IMR-90 (cell line): ENCODE data around the gene ELFN1. TPM values are rescaled to one million over a fixed set of nuclear protein-coding genes. Genes with fewer than 3 reads are reported as not detected.

Source experiments
- ATAC-seq: fragments of 200-7000 bp; cut with Tn5 transposase; 2 replicates; pipeline ENCODE4 v1.9.1; 2020; ENCODE audit warnings: low read depth, mild to moderate bottlenecking, moderate library complexity
- BruUV-seq: library from RNA; stranded (reverse); fragments of 400-500 nt; replicated peaks from 2 replicates; lab custom pipeline; 2021; lab: Mats Ljungman, UMichigan
- CTCF ChIA-PET: fragments of 300-600 bp; formaldehyde crosslinking; extraction: SDS; loops from one replicate; lab custom pipeline; 2021; ENCODE audit warnings: antibody characterized with exemption; lab: Yijun Ruan, JAX
- POLR2A ChIA-PET: fragments of 300-600 bp; sonication (Branson Sonifier 250); formaldehyde crosslinking; loops from one replicate; lab custom pipeline; 2022; ENCODE audit warnings: antibody characterized with exemption; ENCODE audit not compliant: unreplicated experiment; lab: Charles Lee
- DNase-seq: peaks from one replicate; pipeline ENCODE4 v3.0.0; 2013
- H2AFZ ChIP-seq: replicated peaks from 2 replicates; pipeline ENCODE3; 2013; ENCODE audit warnings: low read length, mild to moderate bottlenecking; ENCODE audit not compliant: poor library complexity
- H2AK5ac ChIP-seq: 2 replicates; pipeline ENCODE4 v1.6.1; 2013; ENCODE audit warnings: low read depth, low read length, inconsistent platforms
- H2AK9ac ChIP-seq: replicated peaks from 2 replicates; pipeline ENCODE3; 2013; ENCODE audit warnings: mild to moderate bottlenecking, low read depth, low read length, moderate library complexity; ENCODE audit not compliant: poor library complexity
- H2BK120ac ChIP-seq: 2 replicates; pipeline ENCODE4 v1.6.1; 2013; ENCODE audit warnings: low read depth, low read length, inconsistent platforms
- H2BK15ac ChIP-seq: 3 replicates; pipeline ENCODE4 v1.6.1; 2013; ENCODE audit warnings: low read depth, low read length, inconsistent platforms
- H2BK20ac ChIP-seq: 2 replicates; pipeline ENCODE4 v1.6.1; 2013; ENCODE audit warnings: low read depth, mild to moderate bottlenecking, inconsistent platforms, low read length, moderate library complexity
- H2BK5ac ChIP-seq: 2 replicates; pipeline ENCODE4 v1.6.1; 2013; ENCODE audit warnings: mild to moderate bottlenecking, low read depth, low read length, inconsistent platforms; ENCODE audit not compliant: poor library complexity, severe bottlenecking
- H3K14ac ChIP-seq: replicated peaks from 2 replicates; pipeline ENCODE4 v1.6.1; 2013; ENCODE audit warnings: low read depth, low read length, inconsistent platforms
- H3K18ac ChIP-seq: 2 replicates; pipeline ENCODE4 v1.6.1; 2013; ENCODE audit warnings: low read depth, low read length, control low read depth
- H3K23ac ChIP-seq: 2 replicates; pipeline ENCODE4 v1.6.1; 2013; ENCODE audit warnings: low read depth, low read length, inconsistent platforms
- H3K27ac ChIP-seq: 2 replicates; pipeline ENCODE4 v1.5.1; 2013; ENCODE audit warnings: mild to moderate bottlenecking, control low read depth, low read length; ENCODE audit not compliant: insufficient read depth
- H3K27me3 ChIP-seq: 2 replicates; pipeline ENCODE4 v1.6.1; 2013; ENCODE audit warnings: low read length; ENCODE audit not compliant: control insufficient read depth, insufficient read depth
- H3K36me3 ChIP-seq: 2 replicates; pipeline ENCODE4 v1.6.1; 2013; ENCODE audit warnings: low read length, mixed read lengths; ENCODE audit not compliant: control insufficient read depth, insufficient read depth
- H3K4ac ChIP-seq: 2 replicates; pipeline ENCODE4 v1.6.1; 2013; ENCODE audit warnings: low read depth, low read length, inconsistent platforms
- H3K4me1 ChIP-seq: 2 replicates; pipeline ENCODE4 v1.6.1; 2013; ENCODE audit warnings: low read length, mixed read lengths; ENCODE audit not compliant: control insufficient read depth, insufficient read depth
- H3K4me2 ChIP-seq: 2 replicates; pipeline ENCODE4 v1.6.1; 2013; ENCODE audit warnings: low read depth, mild to moderate bottlenecking, control low read depth, low read length, moderate library complexity
- H3K4me3 ChIP-seq: 2 replicates; pipeline ENCODE4 v1.5.1; 2013; ENCODE audit warnings: low read depth, mild to moderate bottlenecking, control low read depth, low read length, moderate library complexity; ENCODE audit not compliant: insufficient read depth
- H3K56ac ChIP-seq: 2 replicates; pipeline ENCODE4 v1.6.1; 2013; ENCODE audit warnings: low read length, inconsistent platforms; ENCODE audit not compliant: insufficient read depth; ENCODE audit errors: extremely low read depth
- H3K79me1 ChIP-seq, 2 experiments: 2 replicates each; pipeline ENCODE4 v1.6.1; 2013; ENCODE audit warnings: low read length in 2 of 2, inconsistent platforms in 1 of 2, low read depth in 1 of 2
- H3K9ac ChIP-seq: 2 replicates; pipeline ENCODE4 v1.6.1; 2013; ENCODE audit warnings: low read depth, low read length, control low read depth
- H3K9me1 ChIP-seq: 2 replicates; pipeline ENCODE4 v1.6.1; 2013; ENCODE audit warnings: low read length, inconsistent platforms; ENCODE audit not compliant: insufficient read depth
- H3K9me3 ChIP-seq: 2 replicates; pipeline ENCODE4 v1.6.1; 2013; ENCODE audit warnings: low read length; ENCODE audit not compliant: control insufficient read depth, insufficient read depth
- H4K20me1 ChIP-seq: 2 replicates; pipeline ENCODE4 v1.6.1; 2013; ENCODE audit warnings: low read length, inconsistent platforms; ENCODE audit not compliant: insufficient read depth
- H4K5ac ChIP-seq: 2 replicates; pipeline ENCODE4 v1.6.1; 2013; ENCODE audit warnings: mild to moderate bottlenecking, low read depth, low read length, control low read depth
- H4K8ac ChIP-seq, 2 experiments: 2 replicates each; pipeline ENCODE4 v1.6.1; 2013; ENCODE audit warnings: low read depth in 2 of 2, low read length in 2 of 2, control low read depth in 1 of 2, inconsistent platforms in 1 of 2
- H4K91ac ChIP-seq: 2 replicates; pipeline ENCODE4 v1.6.1; 2013; ENCODE audit warnings: low read depth, low read length, inconsistent platforms; ENCODE audit not compliant: insufficient read depth
- CHD1 ChIP-seq: IDR thresholded peaks from 2 replicates; pipeline ENCODE4 v1.6.1; 2012; ENCODE audit warnings: low read depth, low read length, improper control_type of control experiment
- MAFK ChIP-seq: IDR thresholded peaks from 2 replicates; pipeline ENCODE4 v1.6.1; 2012; ENCODE audit warnings: low read depth, low read length, improper control_type of control experiment
- MAZ ChIP-seq: IDR thresholded peaks from 2 replicates; pipeline ENCODE4 v1.6.1; 2012; ENCODE audit warnings: low read depth, mild to moderate bottlenecking, low read length, improper control_type of control experiment, moderate library complexity, borderline replicate concordance
- RCOR1 ChIP-seq: IDR thresholded peaks from 2 replicates; pipeline ENCODE4 v1.6.1; 2012; ENCODE audit warnings: mild to moderate bottlenecking, low read length, improper control_type of control experiment; ENCODE audit not compliant: insufficient replicate concordance
- WGBS, 2 experiments: methylation state at CpG; one replicate each; pipeline versions ENCODE4 v1.1.5 to v1.1.7; 2013; ENCODE audit warnings: missing lambda C conversion rate in 2 of 2; ENCODE audit not compliant: insufficient read length in 1 of 2; ENCODE audit errors: extremely low coverage in 2 of 2; 5-methylcytosine and 5-hydroxymethylcytosine counted together
- dilution Hi-C: fragments of 300-500 bp; cut with HindIII; formaldehyde crosslinking; loops from one replicate; pipeline ENCODE4 v1.14.3; 2018; ENCODE audit warnings: low sequenced_read_pairs; ENCODE audit not compliant: unreplicated experiment
- in situ Hi-C: fragments of 300-500 bp; cut with MboI; formaldehyde crosslinking; loops from 3 replicates; pipeline ENCODE4 v1.14.3; 2019; ENCODE audit warnings: low sequenced_read_pairs, inconsistent platforms, mixed read lengths
- intact Hi-C: fragments of 100-400 bp; cut with micrococcal nuclease; formaldehyde crosslinking; loops from 2 replicates; pipeline ENCODE4 v1.10.0; 2022
- polyA plus RNA-seq, 3 experiments: library from polyadenylated mRNA; depleted of rRNA; stranded (reverse); fragments of >200 nt; gene quantifications; 2 replicates each; pipeline ENCODE4 v1.2.3, GENCODE V29; 2012; ENCODE audit warnings: low replicate concordance in 1 of 3
- total RNA-seq: library from RNA; depleted of rRNA; stranded (reverse); fragments of >200 nt; gene quantifications from 2 replicates; pipeline ENCODE4 v1.2.3, GENCODE V29; 2012

The ELFN1 gene
- total and polyA plus RNA-seq, 2 of the 4 experiments (the other 2 are of a cell fraction) = 1.6 to 5.2 TPM

DNA sequence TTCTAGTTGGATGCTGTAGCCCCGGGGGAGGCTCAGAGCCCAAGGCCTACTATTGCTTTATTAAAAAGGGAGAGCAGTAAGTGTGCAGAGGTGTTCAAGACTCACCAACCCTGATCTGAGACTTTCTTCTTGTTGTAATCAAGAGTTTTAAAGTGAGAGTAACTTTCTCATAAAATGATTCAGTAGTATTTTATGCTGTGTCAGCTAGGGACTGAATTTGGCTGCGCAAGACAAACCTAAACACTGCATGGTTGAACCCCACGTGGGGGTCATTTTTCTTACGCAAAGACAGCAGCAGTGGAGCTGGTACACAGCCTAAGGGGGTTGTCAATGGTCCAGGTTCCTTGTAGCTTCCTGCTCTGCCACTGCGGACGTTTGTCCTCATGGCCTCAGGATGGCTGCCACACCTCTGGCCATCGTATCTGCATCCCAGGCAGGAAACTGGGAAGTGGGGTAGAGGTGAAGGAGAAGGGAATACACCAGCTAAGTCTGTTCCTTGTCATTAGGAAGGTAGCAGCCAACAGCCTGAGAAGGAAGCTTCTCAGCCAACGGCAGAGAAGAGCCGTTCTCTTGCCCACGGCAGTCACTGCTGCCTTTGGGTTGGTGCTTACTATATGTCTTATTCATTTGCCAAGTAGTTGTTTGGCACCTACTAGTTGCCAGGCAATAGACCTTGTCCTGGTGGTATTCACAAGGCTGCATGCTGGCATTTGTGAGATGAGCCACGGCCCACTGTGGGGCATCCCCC, 44.7 kb downstream of the ELFN1 start:
- 100% methylated on average over 3 of the region's 11 CpGs; no CpG with 5 or more reads in 1 of the 2 experiments for WGBS, 2 experiments
- Histone ChIP-seq H2BK5ac (no peak overlapping the region), H2BK120ac (no peak overlapping the region), H4K8ac (no peak overlapping the region), H3K27me3 (peaks cover 3% of the 10 kb centered on the region; the same call in 1 of the 2 replicates), H3K9ac (no peak overlapping the region), H3K79me1 (no peaks in the 10 kb centered on the region), H3K27ac (no peak overlapping the region), H3K4me3 (no peak overlapping the region), H3K4me1 (peaks cover 4% of the 10 kb centered on the region; the same call in 1 of the 2 replicates), H3K9me3 (peaks cover 5% of the 10 kb centered on the region), H3K4me2 (no peak overlapping the region), H3K36me3 (no peaks in the 10 kb centered on the region), H3K9me1 (no peaks in the 10 kb centered on the region), H4K20me1 (peaks cover 3% of the 10 kb centered on the region; the same call in 1 of the 2 replicates), H4K5ac (no peak overlapping the region), H2AFZ (no peak overlapping the region), H2BK15ac (no peak overlapping the region), H2BK20ac (no peak overlapping the region), H2AK5ac (no peak overlapping the region), H3K18ac (no peak overlapping the region), H3K56ac (no peak overlapping the region), H3K4ac (no peak overlapping the region), H4K91ac (no peak overlapping the region), H2AK9ac (no peak overlapping the region), H3K23ac (no peak overlapping the region), H3K14ac (no peak overlapping the region)
- dilution Hi-C loops (no loop called here), intact Hi-C loops (no loop called here), in situ Hi-C loops (no loop called here)
- ATAC-seq (no peak), DNase-seq (no peak)
- ChIA-PET POLR2A (no interaction called here), CTCF (no interaction called here)
- BruUV-seq = no TSS peak
- TF ChIP-seq MAZ (no peak), RCOR1 (no peak), MAFK (peak; percentile 37; the same call in 1 of the 2 replicates), CHD1 (no peak)
